GM18498 (cell line): ENCODE data around the gene ATP9A.
"Not testable (repeated sequence)": the region's sequence is repeated elsewhere in the genome, so short reads cannot be mapped to it uniquely, and the experiment has no call there.

Experiments
- ATAC-seq: cut with Tn5 transposase; IDR thresholded peaks from one replicate; pipeline ENCODE4 v1.9.1; 2021; ENCODE audit warnings: mild to moderate bottlenecking, moderate library complexity; ENCODE audit not compliant: unreplicated experiment

The ATP9A gene

GRCh38 chr20:51757226-51757625 is 11.0 kb downstream of the ATP9A start:
- no peak for ATAC-seq

- no peak for ATAC-seq
Observed at GRCh38 chr20:51756653-51757052, 11.5 kb downstream of the ATP9A start.

- ATAC-seq: not testable (repeated sequence)
Observed at GRCh38 chr20:51753220-51753619, 15.0 kb downstream of the ATP9A start.

GRCh38 chr20:51752343-51752951 is 15.7 kb downstream of the ATP9A start:
- ATAC-seq: no peak

- no peak for ATAC-seq
Observed at GRCh38 chr20:51750770-51751388, 17.3 kb downstream of the ATP9A start.

- no peak for ATAC-seq
Observed at GRCh38 chr20:51750037-51750769, 18.0 kb downstream of the ATP9A start.

GRCh38 chr20:51749674-51750036 is 18.5 kb downstream of the ATP9A start:
- ATAC-seq: no peak

GRCh38 chr20:51747182-51747911 is 20.8 kb downstream of the ATP9A start:
- no peak for ATAC-seq

- no peak for ATAC-seq
Observed at GRCh38 chr20:51745804-51746203, 22.4 kb downstream of the ATP9A start.

GRCh38 chr20:51740838-51741237 is 27.4 kb downstream of the ATP9A start:
- no peak for ATAC-seq

GRCh38 chr20:51740308-51740707 is 27.9 kb downstream of the ATP9A start:
- ATAC-seq: not testable (repeated sequence)

- no peak for ATAC-seq
Observed at GRCh38 chr20:51739722-51740249, 28.4 kb downstream of the ATP9A start.

- no peak for ATAC-seq
Observed at GRCh38 chr20:51738877-51739447, 29.2 kb downstream of the ATP9A start.

GRCh38 chr20:51738261-51738660 is 29.9 kb downstream of the ATP9A start:
- ATAC-seq: not testable (repeated sequence)

- no peak for ATAC-seq
Observed at GRCh38 chr20:51736947-51737346, 31.2 kb downstream of the ATP9A start.

GRCh38 chr20:51735728-51736600 is 32.2 kb downstream of the ATP9A start:
- no peak for ATAC-seq

- no peak for ATAC-seq
Observed at GRCh38 chr20:51734876-51735720, 33.1 kb downstream of the ATP9A start.

GRCh38 chr20:51733070-51733469 is 35.1 kb downstream of the ATP9A start:
- no peak for ATAC-seq
